HepG2 (cell line): Measurements from ENCODE around the gene HTR6. TPM values are rescaled to one million over a fixed set of nuclear protein-coding genes. Genes with fewer than 3 reads are reported as not detected.

Experiments
- ATAC-seq: fragments of 200-7000 bp; cut with Tn5 transposase; 3 replicates; pipeline ENCODE4 v1.9.1; 2020; ENCODE audit warnings: mild to moderate bottlenecking, moderate library complexity
- BruUV-seq: library from RNA; stranded (reverse); fragments of 400-500 nt; replicated peaks from 2 replicates; lab custom pipeline; 2021; lab: Mats Ljungman, UMichigan
- CTCF ChIA-PET: fragments of 300-600 bp; formaldehyde crosslinking; extraction: SDS; loops from one replicate; lab custom pipeline; 2021; ENCODE audit warnings: low total read pairs, inconsistent platforms, low intra/inter-chr PET ratio; lab: Yijun Ruan, JAX
- POLR2A ChIA-PET: fragments of 350-600 bp; sonication (Branson Sonifier 250); formaldehyde crosslinking; loops from one replicate; lab custom pipeline; 2020; ENCODE audit warnings: antibody characterized with exemption, inconsistent platforms; lab: Yijun Ruan, JAX
- DNase-seq: peaks from one replicate; pipeline ENCODE4 v3.0.0-alpha.2; 2015; ENCODE audit warnings: low spot score
- FAIRE-seq: peaks from 3 replicates; lab custom pipeline; 2011; peaks lifted over from hg19 to GRCh38; lab: Jason Lieb, UNC
- H2AFZ ChIP-seq: one replicate; pipeline ENCODE4 v1.6.1; 2011; ENCODE audit warnings: low read length, inconsistent platforms
- H3K27ac ChIP-seq: fragments of 300-600 bp; 3 replicates; pipeline ENCODE4 v1.8.0; 2011; ENCODE audit warnings: mixed run types, mild to moderate bottlenecking, mixed read lengths, low read length, inconsistent platforms; ENCODE audit not compliant: insufficient read depth; ENCODE audit errors: extremely low read length
- H3K27me3 ChIP-seq, 2 experiments: fragments of 200-600 bp in 1 of 2; 2 replicates in 1 of 2; 3 replicates in 1 of 2; pipeline versions ENCODE4 v1.6.0 to v1.8.0; 2011; ENCODE audit warnings: low read length in 2 of 2, mild to moderate bottlenecking in 2 of 2, moderate library complexity in 2 of 2, inconsistent platforms in 1 of 2; ENCODE audit not compliant: insufficient read depth in 2 of 2, control insufficient read depth in 1 of 2
- H3K36me3 ChIP-seq, 2 experiments: fragments of 200-600 bp in 1 of 2; replicated peaks in 1 of 2; 2 replicates in 1 of 2; 3 replicates in 1 of 2; pipeline versions ENCODE4 v1.5.1 to v1.8.0; 2011; ENCODE audit warnings: low read length in 2 of 2, inconsistent platforms in 1 of 2; ENCODE audit not compliant: insufficient read depth in 2 of 2, control insufficient read depth in 1 of 2
- H3K4me1 ChIP-seq: 2 replicates; pipeline ENCODE4 v1.5.1; 2012; ENCODE audit warnings: low read length, inconsistent platforms; ENCODE audit not compliant: insufficient read depth
- H3K4me2 ChIP-seq: 2 replicates; pipeline ENCODE4 v1.6.0; 2011; ENCODE audit warnings: low read depth, low read length, inconsistent platforms
- H3K4me3 ChIP-seq, 3 experiments: fragments of 200-600 bp in 1 of 3; sonication (generic), shearing (Covaris generic) in 1 of 3; replicated peaks in 1 of 3; 2 replicates each; pipeline ENCODE4 v1.5.1; 2011 to 2016; ENCODE audit warnings: low read length in 3 of 3, inconsistent platforms in 2 of 3, low read depth in 2 of 3, mild to moderate bottlenecking in 2 of 3, control low read depth in 1 of 3, mixed read lengths in 1 of 3; ENCODE audit not compliant: insufficient read depth in 1 of 3
- H3K79me2 ChIP-seq: one replicate; pipeline ENCODE4 v1.6.1; 2011; ENCODE audit warnings: low read length, inconsistent platforms; ENCODE audit not compliant: insufficient read depth
- H3K9ac ChIP-seq: 2 replicates; pipeline ENCODE4 v1.6.0; 2011; ENCODE audit warnings: mild to moderate bottlenecking, low read depth, low read length, inconsistent platforms; ENCODE audit not compliant: insufficient read depth
- H3K9me3 ChIP-seq: 2 replicates; pipeline ENCODE4 v1.5.1; 2012; ENCODE audit warnings: mild to moderate bottlenecking, low read length
- H4K20me1 ChIP-seq: 2 replicates; pipeline ENCODE4 v1.6.0; 2011; ENCODE audit warnings: inconsistent platforms, mild to moderate bottlenecking, low read length, moderate library complexity; ENCODE audit not compliant: insufficient read depth
- AHDC1 ChIP-seq: sonication (generic); formaldehyde crosslinking; IDR thresholded peaks from 2 replicates; pipeline ENCODE4 v1.5.1; 2020; ENCODE audit warnings: mild to moderate bottlenecking, missing genetic modification reagents, borderline replicate concordance
- ARID3A ChIP-seq: IDR thresholded peaks from 2 replicates; pipeline ENCODE4 v1.6.1; 2012; ENCODE audit warnings: low read depth, low read length, improper control_type of control experiment
- CEBPG ChIP-seq: IDR thresholded peaks from 2 replicates; pipeline ENCODE4 v1.6.1; 2016
- GLMP ChIP-seq: sonication (generic); formaldehyde crosslinking; IDR thresholded peaks from 2 replicates; pipeline ENCODE4 v1.9.0; 2021; ENCODE audit warnings: missing genetic modification reagents, mild to moderate bottlenecking, borderline replicate concordance
- JARID2 ChIP-seq: sonication (generic); formaldehyde crosslinking; IDR thresholded peaks from 2 replicates; pipeline ENCODE4 v1.8.1; 2023; ENCODE audit warnings: missing genetic modification reagents, inconsistent platforms; ENCODE audit not compliant: insufficient replicate concordance
- KLF13 ChIP-seq: sonication (generic); formaldehyde crosslinking; IDR thresholded peaks from 2 replicates; pipeline ENCODE4 v1.4.0; 2020; ENCODE audit warnings: mild to moderate bottlenecking, missing genetic modification reagents
- MAFG ChIP-seq: sonication (generic); formaldehyde crosslinking; IDR thresholded peaks from 2 replicates; pipeline ENCODE4 v1.5.1; 2020; ENCODE audit warnings: mild to moderate bottlenecking, missing genetic modification reagents
- MAZ ChIP-seq, 2 experiments: sonication (generic) in 1 of 2; formaldehyde crosslinking in 1 of 2; IDR thresholded peaks; 2 replicates each; pipeline versions ENCODE4 v1.5.0 to v1.6.1; 2012 to 2020; ENCODE audit warnings: low read depth in 2 of 2, mild to moderate bottlenecking in 2 of 2, borderline replicate concordance in 1 of 2, improper control_type of control experiment in 1 of 2, low read length in 1 of 2, missing genetic modification reagents in 1 of 2, moderate library complexity in 1 of 2
- POLR2AphosphoS5 ChIP-seq: IDR thresholded peaks from 2 replicates; pipeline ENCODE4 v1.6.1; 2012; ENCODE audit warnings: low read depth, low read length
- ZFP62 ChIP-seq: sonication (generic); formaldehyde crosslinking; IDR thresholded peaks from 2 replicates; pipeline ENCODE4 v1.4.0; 2020; ENCODE audit warnings: missing genetic modification reagents
- ZNF362 ChIP-seq: sonication (generic); formaldehyde crosslinking; IDR thresholded peaks from 2 replicates; pipeline ENCODE4 v1.4.0; 2020; ENCODE audit warnings: missing genetic modification reagents, mild to moderate bottlenecking, borderline replicate concordance
- ZNF703 ChIP-seq: sonication (generic); formaldehyde crosslinking; IDR thresholded peaks from 2 replicates; pipeline ENCODE4 v1.5.1; 2020; ENCODE audit warnings: missing genetic modification reagents, mild to moderate bottlenecking, moderate library complexity, borderline replicate concordance
- WGBS: methylation state at CpG from one replicate; pipeline ENCODE4 v1.1.6; 2017; ENCODE audit warnings: low lambda C conversion rate; 5-methylcytosine and 5-hydroxymethylcytosine counted together
- in situ Hi-C: cut with HindIII; loops from 2 replicates; pipeline ENCODE4 v1.10.0; 2017; ENCODE audit warnings: low pct_unique_long_range_greater_than_20kb; ENCODE audit not compliant: extremely low pct_ligation_motif_present
- intact Hi-C: fragments of 100-400 bp; cut with micrococcal nuclease; formaldehyde crosslinking; loops from one replicate; pipeline ENCODE4 v1.10.0; 2022; ENCODE audit not compliant: unreplicated experiment
- polyA plus RNA-seq, 8 experiments: library from polyadenylated mRNA; depleted of rRNA in 3 of 8; stranded (reverse) in 7 of 8; unstranded in 1 of 8; fragments of >200 nt; fragmentation: Illumina TruSeq in 4 of 8; extraction: Trizol in 4 of 8; gene quantifications; 2 replicates each; pipeline versions ENCODE4 v1.2.1 to v1.2.3, GENCODE V29; 2011 to 2016; ENCODE audit warnings: low read depth in 4 of 8, missing spikeins in 1 of 8, mixed read lengths in 1 of 8; ENCODE audit not compliant: insufficient read depth in 1 of 8
- total RNA-seq, 5 experiments: library from RNA; depleted of rRNA; stranded (reverse); fragments of >200 nt; fragmentation: Illumina TruSeq; extraction: Trizol; gene quantifications; 2 replicates each; pipeline ENCODE4 v1.2.3, GENCODE V29; 2016; ENCODE audit warnings: low read depth in 1 of 5

HTR6 gene
- total and polyA plus RNA-seq, 2 of the 13 experiments (the other 11 are each of a cell fraction or from before 2014, with no cell fraction given), result 0.04 TPM; not detected in 1

GRCh38 chr1:19618428-19618827 lies 46.2 kb upstream of the HTR6 start:
- TF ChIP-seq KLF13 (CRISPR knock-in tag) (no peak), ZFP62 (CRISPR knock-in tag) (no peak), MAFG (CRISPR knock-in tag) (no peak), ZNF362 (CRISPR knock-in tag) (no peak), MAZ (IDR thresholded peaks at IDR 0.05; ENCODE audit: borderline replicate concordance, low read depth, low read length) (no peak), MAZ (CRISPR knock-in tag; IDR thresholded peaks at IDR 0.05; ENCODE audit: low read depth) (no peak), CEBPG (CRISPR knock-in tag) (no peak), ZNF703 (CRISPR knock-in tag) (no peak), GLMP (CRISPR knock-in tag) (no peak), ARID3A (no peak), AHDC1 (CRISPR knock-in tag) (no peak), JARID2 (CRISPR knock-in tag) (no peak), POLR2AphosphoS5 (no peak)

More at GRCh38 chr1:19618428-19618827, 46.2 kb upstream of the HTR6 start:
- no peaks in the 10 kb centered on the region for H3K27me3 ChIP-seq
- no peak for DNase-seq
- in situ Hi-C loops, result no loop called here
- H3K4me1 ChIP-seq, result peaks cover 71% of the 10 kb centered on the region
- no peak for FAIRE-seq
- no peak overlapping the region for H3K4me2 ChIP-seq
- H2AFZ ChIP-seq, result no peak overlapping the region
- CTCF ChIA-PET, result no interaction called here
- H3K27ac ChIP-seq, result no peak overlapping the region
- no peak for ATAC-seq
- no TSS peak for BruUV-seq
- no peaks in the 10 kb centered on the region for H3K9me3 ChIP-seq
- peaks cover 16% of the 10 kb centered on the region for H3K79me2 ChIP-seq
- WGBS, result 92% methylated on average over 3 of the region's 3 CpGs
- no peak overlapping the region for H3K4me3 ChIP-seq
- H3K9ac ChIP-seq, result no peak overlapping the region
- peaks cover 0 to 1% of the 10 kb centered on the region in 2 experiments; a peak in 2 of 5 replicates for H3K36me3 ChIP-seq
- H4K20me1 ChIP-seq, result no peaks in the 10 kb centered on the region; the same call in 1 of the 2 replicates
- POLR2A ChIA-PET, result no interaction called here
- intact Hi-C loops, result no loop called here
